HG03097 (cell line): ENCODE data around the gene RGS8.

Experiments used
- ATAC-seq: cut with Tn5 transposase; IDR thresholded peaks from one replicate; pipeline ENCODE4 v1.9.1; 2021; ENCODE audit not compliant: unreplicated experiment, low FRiP score

The RGS8 gene

DNA sequence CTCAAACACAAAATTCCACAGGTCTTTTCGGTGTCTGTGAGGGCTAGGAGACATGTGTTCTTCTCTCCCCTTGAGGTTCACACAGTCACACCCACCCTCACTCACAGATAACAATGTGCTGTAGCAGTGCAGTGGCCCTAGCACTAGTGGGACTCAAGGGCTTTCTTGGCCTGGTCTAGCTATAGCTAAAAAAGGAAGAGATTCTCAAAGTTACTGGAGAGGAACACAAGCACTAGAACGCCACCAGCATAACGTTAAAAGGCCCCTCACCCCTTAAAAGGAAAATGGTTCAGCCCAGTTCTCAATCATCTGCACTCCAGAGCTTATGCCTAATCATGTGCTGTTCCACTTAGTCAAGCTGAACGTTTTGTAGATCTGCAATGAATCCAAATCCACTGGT lies 39.5 kb downstream of the RGS8 start:
- ATAC-seq, result no peak

DNA sequence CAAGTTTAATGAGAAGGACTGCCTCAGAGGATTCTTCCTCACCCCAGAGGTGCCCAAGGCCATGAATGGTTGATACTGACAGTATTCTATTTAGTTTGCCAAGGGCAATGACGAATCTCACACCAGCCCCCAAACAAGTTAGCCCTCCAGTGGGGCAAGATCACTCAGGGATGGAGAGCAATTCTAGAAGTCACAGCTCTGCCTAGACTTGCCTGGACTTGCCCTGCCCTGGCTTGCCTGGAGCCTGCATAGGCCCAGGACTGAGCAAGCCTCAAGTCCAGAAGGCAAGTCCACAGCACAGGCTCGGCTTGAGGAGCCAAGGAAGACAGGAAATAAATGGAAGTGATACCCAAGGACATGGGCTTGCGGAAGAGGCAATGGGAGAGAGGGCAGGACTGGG lies 40.7 kb downstream of the RGS8 start:
- ATAC-seq, result no peak

DNA sequence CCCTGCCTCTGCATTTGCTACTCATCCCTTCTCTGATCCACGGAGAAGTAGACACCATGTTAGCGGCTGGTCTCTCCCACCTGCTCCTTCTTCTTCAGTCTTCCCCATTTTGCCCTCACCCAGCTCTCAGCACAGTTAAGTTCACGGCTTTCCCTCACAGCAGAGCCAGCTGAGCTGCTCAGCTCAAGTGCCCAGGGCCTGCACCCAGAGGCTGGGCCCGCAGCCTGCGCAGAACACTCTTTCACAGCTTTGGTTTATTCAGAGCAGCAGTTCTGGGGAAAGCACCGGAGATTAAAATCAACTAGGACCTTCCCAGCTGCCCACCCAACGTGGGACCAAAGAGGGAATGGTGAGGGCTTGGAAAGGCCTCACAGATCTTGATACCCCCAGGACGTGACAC lies 41.9 kb downstream of the RGS8 start:
- no peak for ATAC-seq

DNA sequence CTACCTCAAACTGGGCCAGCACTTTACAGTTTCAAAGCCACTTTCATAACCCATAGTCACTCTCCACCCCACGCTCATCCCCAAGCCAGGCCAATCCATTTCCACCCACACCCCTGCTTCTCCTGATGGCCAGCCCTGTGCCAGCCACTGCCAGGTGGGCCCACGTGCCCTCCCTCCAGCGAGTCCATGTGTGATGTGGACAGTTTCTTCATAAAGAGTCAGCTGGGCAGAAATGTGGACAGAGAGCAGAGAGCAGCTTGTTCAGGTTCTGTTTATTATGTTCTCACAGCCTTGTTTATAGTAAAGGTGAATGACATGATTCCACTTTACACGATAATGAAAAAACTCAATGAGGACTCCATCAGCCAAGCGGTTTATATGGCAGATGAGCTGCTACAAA lies 42.8 kb downstream of the RGS8 start:
- no peak for ATAC-seq

DNA sequence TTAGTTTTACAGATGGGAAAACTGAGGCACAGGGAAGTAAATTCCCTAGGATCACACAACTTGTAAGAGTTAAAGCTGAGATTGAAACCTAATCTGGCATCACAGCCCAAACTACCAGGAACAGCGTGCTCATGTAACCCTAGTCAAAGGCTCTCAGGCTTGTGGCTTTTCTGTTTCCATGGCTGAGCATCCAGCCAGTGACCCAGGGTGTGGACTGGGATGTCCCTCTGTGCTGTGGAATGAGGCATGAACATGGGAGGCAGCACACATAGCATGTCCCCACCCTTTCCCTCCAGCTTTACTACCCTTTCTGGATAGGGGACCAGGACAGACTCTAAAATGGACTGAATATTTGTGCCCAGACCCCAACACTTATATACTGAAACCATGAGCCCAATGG lies 45.1 kb downstream of the RGS8 start:
- ATAC-seq, result no peak

DNA sequence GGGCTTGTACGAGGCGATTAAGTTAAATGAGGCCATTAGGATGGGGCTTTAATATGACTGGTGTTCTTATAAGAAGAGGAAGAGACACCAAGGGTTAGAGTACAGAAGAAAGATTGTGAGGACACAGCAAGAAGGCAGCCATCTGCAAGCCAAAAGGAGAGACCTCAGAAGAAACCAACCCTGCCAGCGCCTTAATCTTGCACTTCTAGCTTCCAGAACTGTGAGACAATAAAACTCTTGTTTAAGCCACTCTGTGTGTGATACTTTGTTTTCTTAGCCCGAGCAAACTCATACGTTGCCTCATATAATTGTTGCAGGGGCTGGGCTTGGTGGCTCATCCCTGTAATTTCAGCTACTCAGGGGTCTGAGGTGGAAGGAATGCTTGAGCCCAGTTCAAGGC lies 46.6 kb downstream of the RGS8 start:
- ATAC-seq, result no peak

DNA sequence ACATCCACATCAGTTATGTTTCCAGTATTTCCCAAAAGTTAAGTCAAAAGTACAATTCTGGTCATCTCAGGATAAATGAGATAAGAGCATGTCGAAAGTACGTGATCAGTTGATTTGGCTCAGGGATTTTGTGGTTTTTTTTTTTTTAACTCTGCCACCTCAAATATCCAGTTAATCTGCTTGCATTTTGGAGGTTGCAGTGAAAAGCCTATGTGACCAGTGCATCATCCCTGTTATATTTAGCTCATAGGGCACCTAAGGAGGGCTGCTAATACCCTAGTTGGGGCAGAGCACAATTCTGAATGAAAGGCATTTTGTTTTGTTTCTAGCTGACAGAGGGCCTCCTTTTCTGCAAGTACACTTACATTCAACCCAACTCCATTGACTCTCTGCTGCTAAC lies 48.5 kb downstream of the RGS8 start:
- ATAC-seq, result no peak
